Measurements from ENCODE around the gene CIRBP.

DNA sequence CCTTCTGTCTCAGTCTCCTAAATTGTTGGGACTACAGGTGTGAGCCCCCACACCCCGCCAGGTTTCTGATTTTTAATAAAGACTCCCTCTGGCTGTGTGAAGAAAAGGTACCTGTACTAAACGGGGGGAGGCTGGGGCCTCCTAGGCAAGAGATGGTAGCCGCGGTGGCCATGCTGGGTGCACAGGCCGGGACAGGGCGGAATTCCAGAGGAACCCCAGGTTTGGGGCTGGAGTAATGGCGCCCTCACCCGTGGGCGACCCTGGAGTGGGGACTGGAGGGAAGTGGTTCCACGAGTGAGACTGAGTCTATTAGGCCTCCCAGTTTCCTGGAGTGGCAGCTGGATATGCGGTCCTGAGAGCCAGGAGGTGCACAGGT, 29.7 kb upstream of the CIRBP start:
- TF ChIP-seq JUND (IDR thresholded peaks at IDR 0.05): no peak
- TF ChIP-seq FOXA1 (IDR thresholded peaks at IDR 0.05): no peak
- TF ChIP-seq, protein P1, sequence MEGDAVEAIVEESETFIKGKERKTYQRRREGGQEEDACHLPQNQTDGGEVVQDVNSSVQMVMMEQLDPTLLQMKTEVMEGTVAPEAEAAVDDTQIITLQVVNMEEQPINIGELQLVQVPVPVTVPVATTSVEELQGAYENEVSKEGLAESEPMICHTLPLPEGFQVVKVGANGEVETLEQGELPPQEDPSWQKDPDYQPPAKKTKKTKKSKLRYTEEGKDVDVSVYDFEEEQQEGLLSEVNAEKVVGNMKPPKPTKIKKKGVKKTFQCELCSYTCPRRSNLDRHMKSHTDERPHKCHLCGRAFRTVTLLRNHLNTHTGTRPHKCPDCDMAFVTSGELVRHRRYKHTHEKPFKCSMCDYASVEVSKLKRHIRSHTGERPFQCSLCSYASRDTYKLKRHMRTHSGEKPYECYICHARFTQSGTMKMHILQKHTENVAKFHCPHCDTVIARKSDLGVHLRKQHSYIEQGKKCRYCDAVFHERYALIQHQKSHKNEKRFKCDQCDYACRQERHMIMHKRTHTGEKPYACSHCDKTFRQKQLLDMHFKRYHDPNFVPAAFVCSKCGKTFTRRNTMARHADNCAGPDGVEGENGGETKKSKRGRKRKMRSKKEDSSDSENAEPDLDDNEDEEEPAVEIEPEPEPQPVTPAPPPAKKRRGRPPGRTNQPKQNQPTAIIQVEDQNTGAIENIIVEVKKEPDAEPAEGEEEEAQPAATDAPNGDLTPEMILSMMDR (IDR thresholded peaks at IDR 0.05; ENCODE audit: low read depth, low read length, missing input control): no peak
- TF ChIP-seq, protein P2, sequence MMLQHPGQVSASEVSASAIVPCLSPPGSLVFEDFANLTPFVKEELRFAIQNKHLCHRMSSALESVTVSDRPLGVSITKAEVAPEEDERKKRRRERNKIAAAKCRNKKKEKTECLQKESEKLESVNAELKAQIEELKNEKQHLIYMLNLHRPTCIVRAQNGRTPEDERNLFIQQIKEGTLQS (IDR thresholded peaks at IDR 0.05): no peak
- no peak for TF ChIP-seq RXRA (IDR thresholded peaks at IDR 0.05)

Data from liver (tissue), 3 donors.